Embryonic facial prominence (tissue), 1 donor: Measurements from ENCODE around the gene KSR2.

Source experiments
- DNase-seq: peaks from one replicate; pipeline ENCODE4 v3.0.0-alpha.2; 2016; ENCODE audit errors: extremely low spot score

KSR2 gene

GRCh38 chr12:117404940-117405339, 563.9 kb downstream of the KSR2 start:
- DNase-seq: no peak

GRCh38 chr12:117404203-117404853, 564.5 kb downstream of the KSR2 start:
- DNase-seq: no peak

GRCh38 chr12:117403586-117404139, 565.1 kb downstream of the KSR2 start:
- DNase-seq: no peak
